GM19438 (cell line): Measurements from ENCODE around the gene NTS.

Experiments used
- ATAC-seq: cut with Tn5 transposase; IDR thresholded peaks from one replicate; pipeline ENCODE4 v1.9.1; 2021; ENCODE audit warnings: low read depth; ENCODE audit not compliant: unreplicated experiment

The NTS gene

GRCh38 chr12:85920324-85920947 lies 46.3 kb downstream of the NTS start:
- ATAC-seq: no peak

DNA sequence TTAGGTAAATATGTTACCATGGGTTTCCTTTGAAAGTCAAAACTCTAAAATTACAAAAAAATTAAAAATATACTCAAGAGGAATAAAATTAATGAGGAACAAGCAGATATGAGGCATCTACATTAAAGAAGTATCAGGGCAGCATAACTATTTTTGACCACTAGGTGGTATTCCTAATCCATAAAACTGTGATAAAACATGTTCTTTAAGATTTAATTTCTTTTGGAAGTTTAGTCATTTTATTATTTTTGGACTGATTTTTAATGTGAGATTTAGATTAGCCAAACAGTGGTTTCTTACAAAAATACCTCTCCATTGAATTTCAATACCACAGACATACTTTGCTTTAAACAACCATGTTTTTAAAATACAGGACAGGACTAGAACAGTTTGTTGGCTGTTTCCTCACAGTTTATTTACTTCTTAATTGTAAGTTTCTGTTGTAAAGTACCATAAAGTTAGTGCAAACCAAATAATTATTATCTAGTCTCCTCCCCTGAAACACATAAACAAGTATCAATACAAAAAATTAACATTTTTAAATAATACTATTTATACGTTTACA lies 49.8 kb downstream of the NTS start:
- ATAC-seq: no peak

GRCh38 chr12:85927166-85927565 lies 53.1 kb downstream of the NTS start:
- no peak for ATAC-seq
